A549 (cell line): ENCODE results near the gene DNAJC18. TPM values are rescaled to one million over a fixed set of nuclear protein-coding genes. Genes with fewer than 3 reads are reported as not detected.

ENCODE experiments used
- ATAC-seq, 2 experiments: fragments of 200-7000 bp in 1 of 2; fragments of >200 bp in 1 of 2; cut with Nextera tagmentation in 1 of 2; cut with Tn5 transposase in 1 of 2; 3 replicates each; pipeline versions ENCODE4 v1.8.0 to v1.9.1; 2018 to 2020; ENCODE audit warnings: mild to moderate bottlenecking in 1 of 2, moderate library complexity in 1 of 2
- CTCF ChIA-PET: fragments of 300-600 bp; sonication (Branson Sonifier 250); formaldehyde crosslinking; extraction: SDS; loops from one replicate; lab custom pipeline; 2021; ENCODE audit warnings: antibody characterized with exemption, inconsistent platforms; lab: Yijun Ruan, JAX
- POLR2A ChIA-PET: fragments of 350-600 bp; formaldehyde crosslinking; extraction: SDS; loops from one replicate; lab custom pipeline; 2021; ENCODE audit warnings: antibody characterized with exemption, inconsistent platforms; lab: Yijun Ruan, JAX
- DNase-seq, 2 experiments: peaks; one replicate each; pipeline versions ENCODE4 v3.0.0 to v3.0.0-alpha.2; 2011 to 2016; ENCODE audit warnings: low read depth in 1 of 2, low spot score in 1 of 2
- FAIRE-seq: peaks from 2 replicates; lab custom pipeline; 2011; peaks lifted over from hg19 to GRCh38; lab: Jason Lieb, UNC
- H3K27ac ChIP-seq, 2 experiments: fragments of >200 bp; sonication (Bioruptor Twin); formaldehyde crosslinking; 3 replicates each; pipeline ENCODE4 v1.5.1; 2016 to 2017
- H3K4me1 ChIP-seq: fragments of >200 bp; sonication (Bioruptor Twin); formaldehyde crosslinking; 3 replicates; pipeline ENCODE4 v1.6.1; 2016
- H3K4me2 ChIP-seq: fragments of >200 bp; sonication (Bioruptor Twin); formaldehyde crosslinking; 3 replicates; pipeline ENCODE4 v1.6.1; 2016
- H3K4me3 ChIP-seq: fragments of >200 bp; sonication (Bioruptor Twin); formaldehyde crosslinking; 3 replicates; pipeline ENCODE4 v1.5.1; 2016
- H3K9me3 ChIP-seq: fragments of >200 bp; sonication (Bioruptor Twin); formaldehyde crosslinking; 3 replicates; pipeline ENCODE4 v1.6.1; 2016
- ATOH8 ChIP-seq: fragments of 250-450 bp; sonication (Bioruptor Pico); IDR thresholded peaks from 2 replicates; pipeline ENCODE4 v1.5.0; 2020; ENCODE audit warnings: low read depth, mild to moderate bottlenecking, moderate library complexity
- BHLHE40 ChIP-seq: IDR thresholded peaks from 2 replicates; pipeline ENCODE4 v1.6.1; 2012; ENCODE audit warnings: low read depth, low read length, inconsistent platforms
- CBX2 ChIP-seq: fragments of 200-600 bp; sonication (generic); IDR thresholded peaks from 2 replicates; pipeline ENCODE4 v1.6.1; 2016; ENCODE audit warnings: low read depth, mild to moderate bottlenecking, borderline replicate concordance
- CBX8 ChIP-seq: fragments of 200-600 bp; sonication (generic); IDR thresholded peaks from 2 replicates; pipeline ENCODE4 v1.6.1; 2016
- CHD4 ChIP-seq: fragments of 200-600 bp; sonication (generic); IDR thresholded peaks from 2 replicates; pipeline ENCODE4 v1.6.1; 2016; ENCODE audit warnings: antibody characterized with exemption, mild to moderate bottlenecking, borderline replicate concordance
- FOSL2 ChIP-seq, 2 experiments: fragments of 450-650 bp in 1 of 2; fragments of >200 bp in 1 of 2; sonication (Bioruptor Twin) in 1 of 2; formaldehyde crosslinking; IDR thresholded peaks; 2 replicates each; pipeline versions ENCODE4 v1.5.0 to v1.6.1; 2016 to 2020; ENCODE audit warnings: mild to moderate bottlenecking in 1 of 2, moderate library complexity in 1 of 2
- HOXB13 ChIP-seq: fragments of 250-450 bp; sonication (Bioruptor Pico); IDR thresholded peaks from 2 replicates; pipeline ENCODE4 v1.5.0; 2020; ENCODE audit warnings: low read depth, mild to moderate bottlenecking, moderate library complexity
- JUN ChIP-seq, 2 experiments: fragments of >200 bp; sonication (Bioruptor Twin); formaldehyde crosslinking; IDR thresholded peaks; 2 replicates in 1 of 2; 3 replicates in 1 of 2; pipeline ENCODE4 v1.6.1; 2016 to 2017
- KDM1A ChIP-seq: fragments of 200-600 bp; sonication (generic); IDR thresholded peaks from 2 replicates; pipeline ENCODE4 v1.6.1; 2016; ENCODE audit warnings: low read depth, mild to moderate bottlenecking
- KDM5A ChIP-seq: fragments of 200-600 bp; sonication (generic); IDR thresholded peaks from 2 replicates; pipeline ENCODE4 v1.6.1; 2016; ENCODE audit warnings: antibody characterized with exemption, mild to moderate bottlenecking
- MAZ ChIP-seq: fragments of 150-350 bp; IDR thresholded peaks from 2 replicates; pipeline ENCODE4 v1.6.1; 2014; ENCODE audit warnings: antibody characterized with exemption, low read depth, low read length, borderline replicate concordance
- MYC ChIP-seq: IDR thresholded peaks from 2 replicates; pipeline ENCODE4 v1.6.1; 2012; ENCODE audit warnings: mild to moderate bottlenecking, inconsistent platforms, low read length, improper control_type of control experiment, borderline replicate concordance
- NFE2L2 ChIP-seq: fragments of 150-350 bp; conservative IDR thresholded peaks from 2 replicates; pipeline ENCODE4 v1.6.1; 2014; ENCODE audit warnings: low read length
- NR3C1 ChIP-seq: fragments of >200 bp; sonication (Bioruptor Twin); formaldehyde crosslinking; IDR thresholded peaks from 3 replicates; pipeline ENCODE4 v1.6.1; 2017
- POLR2AphosphoS2 ChIP-seq: conservative IDR thresholded peaks from 2 replicates; pipeline ENCODE4 v1.6.1; 2012; ENCODE audit warnings: low read length, improper control_type of control experiment, inconsistent platforms
- RAD21 ChIP-seq, 2 experiments: fragments of >200 bp in 1 of 2; sonication (Bioruptor Twin) in 1 of 2; formaldehyde crosslinking in 1 of 2; IDR thresholded peaks in 1 of 2; conservative IDR thresholded peaks in 1 of 2; 2 replicates in 1 of 2; 3 replicates in 1 of 2; pipeline ENCODE4 v1.6.1; 2012 to 2018; ENCODE audit warnings: inconsistent platforms in 1 of 2
- RCOR1 ChIP-seq: fragments of 150-350 bp; IDR thresholded peaks from 2 replicates; pipeline ENCODE4 v1.6.1; 2014; ENCODE audit warnings: antibody characterized with exemption, low read length, low read depth
- RFX5 ChIP-seq: fragments of 450-650 bp; IDR thresholded peaks from 2 replicates; pipeline ENCODE4 v1.7.1; 2014; ENCODE audit warnings: antibody characterized with exemption, mild to moderate bottlenecking, moderate library complexity
- SMC3 ChIP-seq: fragments of >200 bp; sonication (Bioruptor Twin); formaldehyde crosslinking; IDR thresholded peaks from 3 replicates; pipeline ENCODE4 v1.6.1; 2018; ENCODE audit warnings: inconsistent platforms
- WGBS: methylation state at CpG from one replicate; pipeline ENCODE4 v1.1.6; 2017; ENCODE audit errors: missing lambda C conversion rate; 5-methylcytosine and 5-hydroxymethylcytosine counted together
- polyA plus RNA-seq, 4 experiments: library from polyadenylated mRNA; depleted of rRNA in 3 of 4; stranded (reverse); fragments of >200 nt; fragmentation: RNase III in 1 of 4; extraction: RNeasy Plus Mini Kit Qiagen cat#74134 plus additional on column Dnase treatment in 1 of 4; gene quantifications; 2 replicates in 3 of 4; 3 replicates in 1 of 4; pipeline ENCODE4 v1.2.3, GENCODE V29; 2011 to 2017
- TF ChIP-seq, protein P1 (sequence below): IDR thresholded peaks from 2 replicates; pipeline ENCODE4 v1.6.1; 2012; ENCODE audit warnings: low read depth, borderline replicate concordance
- TF ChIP-seq, protein P2 (sequence below): fragments of >200 bp; sonication (Bioruptor Twin); formaldehyde crosslinking; IDR thresholded peaks from 2 replicates; pipeline ENCODE4 v1.6.1; 2016
- TF ChIP-seq, protein P3 (sequence below): fragments of 200-600 bp; sonication (generic); IDR thresholded peaks from 2 replicates; pipeline ENCODE4 v1.6.1; 2016; ENCODE audit warnings: antibody characterized with exemption, mild to moderate bottlenecking, moderate library complexity

DNAJC18 gene
- polyA plus RNA-seq, 2 of the 4 experiments (the other 2 are of a cell fraction) = 5.3 TPM

DNA sequence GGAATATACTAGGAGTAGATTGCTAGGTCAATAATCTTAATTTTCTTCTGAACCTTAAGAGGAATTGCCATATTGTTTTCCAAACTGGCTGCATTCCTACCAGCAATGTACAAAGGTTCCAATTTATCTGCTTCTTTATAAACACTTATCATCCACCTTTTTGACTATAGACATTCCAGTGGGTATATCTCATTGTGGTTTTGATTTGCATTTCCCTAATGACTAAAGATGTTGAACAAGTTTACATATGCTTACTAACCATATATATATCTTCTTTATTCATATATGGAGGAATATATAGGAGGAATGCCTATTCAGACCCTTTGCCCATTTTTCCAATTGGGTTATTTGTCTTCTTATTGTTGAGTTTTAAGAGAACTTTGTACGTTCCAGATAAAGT lies 7.6 kb downstream of the DNAJC18 start:
- ChIA-PET CTCF (interaction anchor here (0.6 to 8.4 kb wide), 4 partner anchors 9 to 855 kb away, joined by 3 to 88 read pairs (median 7); no protein-coding TSS in a partner anchor), POLR2A (no interaction called here)
- TF ChIP-seq RAD21 (conservative IDR thresholded peaks at IDR 0.05 in 1 of 2, IDR thresholded peaks at IDR 0.05 in 1 of 2) = no peak
- TF ChIP-seq, protein P1, sequence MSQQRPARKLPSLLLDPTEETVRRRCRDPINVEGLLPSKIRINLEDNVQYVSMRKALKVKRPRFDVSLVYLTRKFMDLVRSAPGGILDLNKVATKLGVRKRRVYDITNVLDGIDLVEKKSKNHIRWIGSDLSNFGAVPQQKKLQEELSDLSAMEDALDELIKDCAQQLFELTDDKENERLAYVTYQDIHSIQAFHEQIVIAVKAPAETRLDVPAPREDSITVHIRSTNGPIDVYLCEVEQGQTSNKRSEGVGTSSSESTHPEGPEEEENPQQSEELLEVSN = no peak
- no peak for TF ChIP-seq NR3C1
- TF ChIP-seq JUN (IDR thresholded peaks at IDR 0.05) = no peak
- no peak for TF ChIP-seq CHD4
- TF ChIP-seq CBX8 = no peak
- WGBS = 73% methylated on average over 1 of the region's 1 CpG
- Histone ChIP-seq H3K27ac (no peak overlapping the region), H3K4me3 (no peak overlapping the region), H3K4me2 (no peak overlapping the region), H3K9me3 (no peaks in the 10 kb centered on the region), H3K4me1 (no peaks in the 10 kb centered on the region)
- DNase-seq (no peak), ATAC-seq (no peak), FAIRE-seq (no peak)

GRCh38 chr5:139430015-139430414 lies 9.3 kb downstream of the DNAJC18 start:
- H3K4me2 ChIP-seq = no peak overlapping the region
- DNase-seq (no peak), FAIRE-seq (no peak), ATAC-seq (no peak)
- TF ChIP-seq ATOH8 (no peak), NFE2L2 (no peak), CBX2 (no peak), KDM5A (no peak), RAD21 (conservative IDR thresholded peaks at IDR 0.05 in 1 of 2, IDR thresholded peaks at IDR 0.05 in 1 of 2) (no peak), POLR2AphosphoS2 (no peak), MYC (no peak), RFX5 (no peak)
- TF ChIP-seq, protein P2, sequence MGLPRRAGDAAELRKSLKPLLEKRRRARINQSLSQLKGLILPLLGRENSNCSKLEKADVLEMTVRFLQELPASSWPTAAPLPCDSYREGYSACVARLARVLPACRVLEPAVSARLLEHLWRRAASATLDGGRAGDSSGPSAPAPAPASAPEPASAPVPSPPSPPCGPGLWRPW = no peak
- no peak overlapping the region for H3K27ac ChIP-seq
- ChIA-PET CTCF (interaction anchor here (0.7 to 1.7 kb wide), 9 partner anchors 8 to 336 kb away, joined by 3 to 10 read pairs (median 4); partner anchors contain the start of gene DNAJC18), POLR2A (interaction anchor here (0.9 kb wide), 1 partner anchor 9 kb away, joined by 3 read pairs; the partner anchor contains the start of gene DNAJC18)
- H3K9me3 ChIP-seq = no peaks in the 10 kb centered on the region
- 69% methylated on average over 2 of the region's 2 CpGs for WGBS
- H3K4me3 ChIP-seq = no peak overlapping the region
- no peaks in the 10 kb centered on the region for H3K4me1 ChIP-seq

DNA sequence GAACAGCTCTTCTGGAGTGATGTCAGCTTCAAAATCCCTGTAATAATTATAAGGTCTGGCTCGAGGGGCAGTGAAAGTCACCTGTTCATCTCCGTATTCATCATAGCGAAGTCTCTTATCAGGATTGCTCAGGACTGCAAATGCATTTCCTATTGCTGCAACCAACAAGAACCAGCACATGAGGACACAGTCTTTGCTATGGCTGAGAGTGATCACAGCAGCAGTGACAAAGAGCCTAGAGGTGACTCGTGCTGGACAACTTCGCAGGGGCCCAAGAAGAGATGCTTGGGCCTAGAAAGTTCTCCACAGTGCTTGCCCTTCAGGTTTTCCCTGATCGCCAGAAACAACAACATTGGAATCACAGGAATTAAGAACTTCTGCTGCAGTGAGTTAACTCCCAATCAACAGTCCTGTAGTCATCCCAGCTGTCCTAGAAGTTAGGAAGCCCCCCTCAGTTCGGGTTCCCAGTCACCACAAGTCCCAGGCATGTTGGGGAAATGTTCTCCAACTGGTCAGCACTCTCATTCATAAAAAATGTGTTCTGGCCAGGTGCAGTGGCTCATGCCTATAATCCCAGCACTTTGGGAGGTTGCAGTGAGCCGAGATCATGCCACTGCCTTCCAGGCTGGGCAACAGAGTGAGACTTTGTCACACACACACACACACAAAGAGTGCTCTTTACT lies 13.0 kb downstream of the DNAJC18 start:
- POLR2A ChIA-PET = no interaction called here
- no peak for DNase-seq
- H3K4me2 ChIP-seq = no peak overlapping the region

More for the DNA sequence above, 13.0 kb downstream of the DNAJC18 start:
- Histone ChIP-seq H3K4me3 (no peak overlapping the region), H3K27ac (no peak overlapping the region), H3K4me1 (no peaks in the 10 kb centered on the region)
- FAIRE-seq = no peak
- TF ChIP-seq SMC3 (no peak), MAZ (no peak), BHLHE40 (no peak), CBX2 (no peak), KDM1A (no peak), ATOH8 (no peak), RCOR1 (no peak), FOSL2 (IDR thresholded peaks at IDR 0.05) (no peak), FOSL2 (CRISPR knock-in tag; IDR thresholded peaks at IDR 0.05) (no peak), HOXB13 (CRISPR knock-in tag) (no peak)
- TF ChIP-seq, protein P3, sequence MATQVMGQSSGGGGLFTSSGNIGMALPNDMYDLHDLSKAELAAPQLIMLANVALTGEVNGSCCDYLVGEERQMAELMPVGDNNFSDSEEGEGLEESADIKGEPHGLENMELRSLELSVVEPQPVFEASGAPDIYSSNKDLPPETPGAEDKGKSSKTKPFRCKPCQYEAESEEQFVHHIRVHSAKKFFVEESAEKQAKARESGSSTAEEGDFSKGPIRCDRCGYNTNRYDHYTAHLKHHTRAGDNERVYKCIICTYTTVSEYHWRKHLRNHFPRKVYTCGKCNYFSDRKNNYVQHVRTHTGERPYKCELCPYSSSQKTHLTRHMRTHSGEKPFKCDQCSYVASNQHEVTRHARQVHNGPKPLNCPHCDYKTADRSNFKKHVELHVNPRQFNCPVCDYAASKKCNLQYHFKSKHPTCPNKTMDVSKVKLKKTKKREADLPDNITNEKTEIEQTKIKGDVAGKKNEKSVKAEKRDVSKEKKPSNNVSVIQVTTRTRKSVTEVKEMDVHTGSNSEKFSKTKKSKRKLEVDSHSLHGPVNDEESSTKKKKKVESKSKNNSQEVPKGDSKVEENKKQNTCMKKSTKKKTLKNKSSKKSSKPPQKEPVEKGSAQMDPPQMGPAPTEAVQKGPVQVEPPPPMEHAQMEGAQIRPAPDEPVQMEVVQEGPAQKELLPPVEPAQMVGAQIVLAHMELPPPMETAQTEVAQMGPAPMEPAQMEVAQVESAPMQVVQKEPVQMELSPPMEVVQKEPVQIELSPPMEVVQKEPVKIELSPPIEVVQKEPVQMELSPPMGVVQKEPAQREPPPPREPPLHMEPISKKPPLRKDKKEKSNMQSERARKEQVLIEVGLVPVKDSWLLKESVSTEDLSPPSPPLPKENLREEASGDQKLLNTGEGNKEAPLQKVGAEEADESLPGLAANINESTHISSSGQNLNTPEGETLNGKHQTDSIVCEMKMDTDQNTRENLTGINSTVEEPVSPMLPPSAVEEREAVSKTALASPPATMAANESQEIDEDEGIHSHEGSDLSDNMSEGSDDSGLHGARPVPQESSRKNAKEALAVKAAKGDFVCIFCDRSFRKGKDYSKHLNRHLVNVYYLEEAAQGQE = no peak
- TF ChIP-seq, all 56 proteins: peak for 0
- WGBS = 66% methylated on average over 8 of the region's 8 CpGs
- CTCF ChIA-PET = interaction anchor here (7.8 to 13.8 kb wide), 2 partner anchors 10 to 91 kb away, joined by 88 to 392 read pairs; partner anchors contain the start of gene DNAJC18
- no peaks in the 10 kb centered on the region for H3K9me3 ChIP-seq
- ATAC-seq = no peak
